ENCODE measurements around the gene ACSF3. TPM values are rescaled to one million over a fixed set of nuclear protein-coding genes. Genes with fewer than 3 reads are reported as not detected.
"Not testable (repeated sequence)": the region's sequence is repeated elsewhere in the genome, so short reads cannot be mapped to it uniquely, and the experiment has no call there.

Gene ACSF3
- total RNA-seq, 4 donors from 2014 or later = 94.6 to 120 (median 108) TPM

DNA sequence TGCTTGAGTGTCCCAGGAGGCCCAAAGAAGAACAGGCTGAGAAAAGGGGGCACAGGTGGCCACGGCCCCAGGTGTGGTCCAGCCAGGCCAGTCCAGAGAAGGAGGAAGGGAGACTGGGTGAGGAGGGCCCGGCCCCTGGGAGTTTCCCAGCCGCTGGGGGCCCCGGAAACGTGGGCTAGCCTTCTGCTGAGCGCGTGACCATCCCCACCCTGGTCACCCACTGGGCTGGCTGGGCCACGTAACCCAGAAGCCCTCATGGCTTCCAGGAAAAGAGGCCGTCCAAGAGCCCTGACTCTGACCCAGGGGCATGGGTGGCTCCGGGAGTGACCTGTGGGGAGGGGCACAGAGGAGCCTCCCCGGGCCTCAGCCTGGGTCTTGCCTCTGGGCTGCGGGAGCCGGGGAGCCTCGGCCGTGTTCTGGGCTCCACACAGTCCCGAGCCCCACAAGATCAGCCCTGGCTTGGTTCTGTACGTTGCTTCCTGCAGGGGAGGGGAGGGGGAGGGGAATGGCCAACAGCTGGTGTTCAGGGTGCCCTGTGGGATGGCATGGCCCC, 29.8 kb upstream of the ACSF3 start:
- Histone ChIP-seq H3K27me3 (no peaks in the 10 kb centered on the region), H3K4me1 (peaks cover 0 to 22% (median 8%) of the 10 kb centered on the region in 4 donors), H3K4me3 (no peak overlapping the region), H3K27ac (peak overlapping the region in 1 of 4 donors; percentile 77), H3K36me3 (no peaks in the 10 kb centered on the region), H3K9me3 (no peaks in the 10 kb centered on the region)
- TF ChIP-seq, protein P1, sequence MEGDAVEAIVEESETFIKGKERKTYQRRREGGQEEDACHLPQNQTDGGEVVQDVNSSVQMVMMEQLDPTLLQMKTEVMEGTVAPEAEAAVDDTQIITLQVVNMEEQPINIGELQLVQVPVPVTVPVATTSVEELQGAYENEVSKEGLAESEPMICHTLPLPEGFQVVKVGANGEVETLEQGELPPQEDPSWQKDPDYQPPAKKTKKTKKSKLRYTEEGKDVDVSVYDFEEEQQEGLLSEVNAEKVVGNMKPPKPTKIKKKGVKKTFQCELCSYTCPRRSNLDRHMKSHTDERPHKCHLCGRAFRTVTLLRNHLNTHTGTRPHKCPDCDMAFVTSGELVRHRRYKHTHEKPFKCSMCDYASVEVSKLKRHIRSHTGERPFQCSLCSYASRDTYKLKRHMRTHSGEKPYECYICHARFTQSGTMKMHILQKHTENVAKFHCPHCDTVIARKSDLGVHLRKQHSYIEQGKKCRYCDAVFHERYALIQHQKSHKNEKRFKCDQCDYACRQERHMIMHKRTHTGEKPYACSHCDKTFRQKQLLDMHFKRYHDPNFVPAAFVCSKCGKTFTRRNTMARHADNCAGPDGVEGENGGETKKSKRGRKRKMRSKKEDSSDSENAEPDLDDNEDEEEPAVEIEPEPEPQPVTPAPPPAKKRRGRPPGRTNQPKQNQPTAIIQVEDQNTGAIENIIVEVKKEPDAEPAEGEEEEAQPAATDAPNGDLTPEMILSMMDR (IDR thresholded peaks at IDR 0.05) = no peak
- no peak for TF ChIP-seq POLR2A (IDR thresholded peaks at IDR 0.05)
- peak in 1 of 3 donors; percentile 22 for DNase-seq

DNA sequence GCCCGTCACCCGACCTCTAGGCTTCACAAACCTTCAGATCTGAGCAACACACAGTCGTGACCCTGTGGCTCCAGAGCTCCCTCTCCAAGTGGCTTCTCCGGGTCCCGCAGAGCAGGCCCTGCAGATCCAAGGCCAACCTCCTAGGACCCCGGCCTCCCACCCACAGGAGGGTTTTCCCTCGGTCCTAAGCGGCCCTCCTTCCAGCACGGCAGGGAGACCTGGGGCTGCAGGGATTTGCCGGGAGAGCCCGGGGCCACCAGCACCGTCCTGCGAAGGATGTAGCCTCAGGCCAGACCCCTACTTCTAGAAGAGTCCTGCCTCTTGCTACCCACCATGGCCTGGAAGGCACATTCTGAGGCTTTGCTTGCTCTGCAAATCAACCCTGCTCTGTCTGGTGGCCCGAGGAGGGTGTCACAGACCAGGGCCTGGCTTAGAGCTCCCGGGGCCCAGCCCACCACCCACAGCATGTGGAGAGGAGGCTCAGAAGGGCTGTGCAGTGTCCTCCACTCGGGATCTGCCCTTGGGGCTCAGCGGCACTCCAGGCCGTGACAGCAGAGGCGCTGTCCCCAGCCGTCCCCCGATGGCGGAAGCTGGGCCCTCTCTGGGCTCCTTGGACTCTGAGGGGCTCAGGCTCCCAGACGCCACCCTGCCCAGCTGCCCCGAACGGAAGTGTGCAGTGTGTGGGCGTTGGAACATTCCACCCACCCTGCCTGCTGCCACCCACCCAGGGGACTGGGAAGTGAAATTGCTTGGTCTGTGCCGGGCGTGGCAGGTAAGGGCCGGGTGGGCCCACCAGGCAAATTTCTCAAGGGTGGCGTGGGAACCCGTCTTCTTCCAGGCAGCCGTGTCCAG, 28.8 kb upstream of the ACSF3 start:
- Histone ChIP-seq H3K4me1 (peaks cover 0 to 22% (median 8%) of the 10 kb centered on the region in 4 donors), H3K9me3 (no peaks in the 10 kb centered on the region), H3K36me3 (no peaks in the 10 kb centered on the region), H3K4me3 (peak overlapping the region in 1 of 4 donors; percentile 32), H3K27ac (peak overlapping the region in 2 of 4 donors; percentile 51 to 77), H3K27me3 (no peaks in the 10 kb centered on the region)
- no peak for TF ChIP-seq POLR2A (IDR thresholded peaks at IDR 0.05)
- TF ChIP-seq, protein P1 (IDR thresholded peaks at IDR 0.05) = no peak
- peak in 2 of 3 donors; percentile 72 to 75 for DNase-seq

DNA sequence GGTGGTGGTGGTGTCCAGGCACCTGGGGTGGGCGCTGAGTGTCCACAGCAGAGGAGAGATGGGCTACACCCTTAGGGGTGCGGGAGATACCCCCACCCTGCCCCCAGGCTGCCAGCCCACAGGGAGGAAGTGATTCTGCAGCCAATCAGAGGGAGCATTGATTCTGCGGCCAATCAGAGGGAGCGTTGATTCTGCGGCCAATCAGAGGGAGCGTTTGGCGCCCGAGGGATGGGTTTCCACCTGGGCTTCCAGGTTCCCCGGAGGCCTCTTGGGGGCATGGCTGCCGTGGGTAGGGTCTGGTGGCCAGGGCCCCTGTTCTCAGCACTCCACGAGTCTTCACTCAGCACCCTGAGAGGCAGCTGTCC, 28.2 kb upstream of the ACSF3 start:
- H3K4me3 ChIP-seq = peak overlapping the region in 1 of 4 donors; percentile 32
- peaks cover 0 to 22% (median 8%) of the 10 kb centered on the region in 4 donors for H3K4me1 ChIP-seq
- H3K27ac ChIP-seq = peak overlapping the region in 2 of 4 donors; percentile 51 to 77
- TF ChIP-seq POLR2A (IDR thresholded peaks at IDR 0.05) = no peak
- TF ChIP-seq, protein P1 (IDR thresholded peaks at IDR 0.05) = no peak
- H3K9me3 ChIP-seq = no peaks in the 10 kb centered on the region
- no peaks in the 10 kb centered on the region for H3K36me3 ChIP-seq
- H3K27me3 ChIP-seq = no peaks in the 10 kb centered on the region
- peak in 2 of 3 donors; percentile 64 for DNase-seq

DNA sequence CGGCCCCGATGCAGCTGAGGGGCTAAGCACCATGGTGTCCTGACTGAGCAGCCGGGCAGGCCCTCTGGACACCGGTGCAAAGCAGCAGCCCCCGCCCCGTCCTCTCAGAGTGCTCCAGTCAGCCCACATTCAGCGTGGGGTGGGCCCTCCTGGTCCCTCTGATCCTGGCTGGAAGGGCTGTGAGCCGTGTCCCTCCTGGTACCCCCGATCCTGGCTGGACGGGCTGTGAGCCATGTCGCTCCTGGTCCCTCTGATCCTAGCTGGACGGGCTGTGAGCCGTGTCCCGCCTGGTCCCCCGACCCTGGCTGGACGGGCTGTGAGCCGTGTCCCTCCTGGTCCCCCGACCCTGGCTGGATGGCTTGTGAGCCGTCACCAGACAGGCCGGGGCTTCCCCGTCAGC, 26.9 kb upstream of the ACSF3 start:
- Histone ChIP-seq H3K27ac (no peak overlapping the region), H3K27me3 (no peaks in the 10 kb centered on the region), H3K36me3 (no peaks in the 10 kb centered on the region), H3K4me3 (no peak overlapping the region), H3K4me1 (peaks cover 0 to 22% (median 8%) of the 10 kb centered on the region in 4 donors), H3K9me3 (no peaks in the 10 kb centered on the region)
- no peak for TF ChIP-seq POLR2A (IDR thresholded peaks at IDR 0.05)
- TF ChIP-seq, protein P1 (IDR thresholded peaks at IDR 0.05) = no peak
- no peak for DNase-seq

DNA sequence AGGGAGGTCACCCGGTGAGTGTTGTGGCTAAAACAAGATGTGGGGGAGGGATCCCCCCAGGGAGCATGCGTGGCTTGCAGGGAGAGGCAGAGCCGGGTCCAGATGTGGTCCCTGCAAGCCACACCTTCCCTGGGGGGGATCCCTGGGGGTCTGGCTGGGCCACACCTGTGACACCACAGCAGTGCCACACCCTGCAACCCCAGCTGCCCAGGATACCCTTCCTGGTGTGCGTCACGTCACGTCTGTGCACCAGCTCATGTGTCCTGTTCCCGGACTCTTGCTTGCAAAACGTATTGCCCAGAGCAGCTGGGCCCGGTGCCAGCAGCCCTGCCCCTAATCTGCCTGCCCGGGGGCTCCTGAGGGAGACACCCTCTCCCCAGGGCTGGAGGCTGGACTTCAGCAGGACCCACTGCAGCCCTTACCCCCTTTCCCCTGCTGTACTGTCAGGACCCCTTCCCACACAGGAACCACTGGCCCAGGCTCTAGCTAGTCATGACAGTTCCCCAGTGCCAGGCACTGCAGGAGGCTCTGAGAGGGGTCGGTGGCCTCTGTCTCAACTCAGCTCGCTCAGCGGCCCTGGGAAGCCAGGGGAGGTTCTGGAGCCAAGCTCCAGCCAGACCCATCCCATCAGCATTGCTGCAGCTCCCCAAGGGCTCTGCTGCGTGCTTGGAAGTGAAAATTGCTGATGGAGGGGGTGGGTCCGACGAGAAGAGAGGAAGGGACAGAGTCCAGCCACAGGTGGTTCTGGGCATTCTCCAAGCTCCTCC, 25.8 kb upstream of the ACSF3 start:
- no peaks in the 10 kb centered on the region for H3K9me3 ChIP-seq
- H3K27me3 ChIP-seq = no peaks in the 10 kb centered on the region
- peaks cover 0 to 12% (median 9%) of the 10 kb centered on the region in 4 donors for H3K4me1 ChIP-seq
- H3K36me3 ChIP-seq = no peaks in the 10 kb centered on the region
- DNase-seq = peak in 2 of 3 donors; percentile 43 to 71
- TF ChIP-seq, protein P1 (IDR thresholded peaks at IDR 0.05) = no peak
- no peak for TF ChIP-seq POLR2A (IDR thresholded peaks at IDR 0.05)
- H3K27ac ChIP-seq = no peak overlapping the region
- no peak overlapping the region for H3K4me3 ChIP-seq

DNA sequence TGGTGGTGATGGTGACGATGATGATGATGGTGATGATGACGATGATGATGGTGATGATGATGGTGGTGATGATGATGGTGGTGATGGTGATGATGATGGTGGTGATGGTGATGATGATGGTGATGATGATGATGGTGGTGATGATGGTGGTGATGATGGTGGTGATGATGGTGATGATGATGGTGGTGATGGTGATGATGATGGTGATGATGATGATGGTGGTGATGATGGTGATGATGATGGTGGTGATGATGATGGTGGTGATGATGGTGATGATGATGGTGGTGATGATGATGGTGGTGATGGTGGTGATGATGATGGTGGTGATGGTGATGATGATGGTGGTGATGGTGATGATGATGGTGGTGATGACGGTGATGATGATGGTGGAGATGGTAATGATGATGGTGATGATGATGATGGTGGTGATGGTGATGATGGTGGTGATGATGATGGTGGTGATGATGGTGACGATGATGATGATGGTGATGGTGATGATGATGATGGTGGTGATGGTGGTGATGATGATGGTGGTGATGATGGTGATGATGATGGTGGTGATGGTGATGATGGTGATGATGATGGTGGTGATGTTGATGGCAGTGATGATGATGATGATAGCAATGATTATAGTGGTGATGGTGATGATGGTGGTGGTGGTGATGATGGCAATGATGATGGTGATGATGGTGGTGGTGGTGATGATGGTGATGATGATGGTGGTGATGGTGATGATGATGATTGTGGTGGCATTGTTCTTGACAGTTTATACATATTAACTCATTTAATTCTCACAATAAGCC, 24.6 kb upstream of the ACSF3 start:
- H3K9me3 ChIP-seq, H3K27me3 ChIP-seq, DNase-seq, H3K36me3 ChIP-seq, H3K4me3 ChIP-seq, H3K4me1 ChIP-seq, H3K27ac ChIP-seq: not testable (repeated sequence)
